GM23338 (cell line): Measurements from ENCODE around the gene OARD1. TPM values are rescaled to one million over a fixed set of nuclear protein-coding genes. Genes with fewer than 3 reads are reported as not detected.

Source experiments
- ATAC-seq: fragments of 200-7000 bp; cut with Tn5 transposase; 3 replicates; pipeline ENCODE4 v1.9.1; 2020
- DNase-seq: peaks from one replicate; pipeline ENCODE4 v3.0.0-alpha.2; 2015; ENCODE audit warnings: low spot score
- H2AFZ ChIP-seq: fragments of 200-600 bp; sonication (generic); 2 replicates; pipeline ENCODE4 v1.8.0; 2016; ENCODE audit warnings: antibody characterized with exemption, mild to moderate bottlenecking, moderate library complexity
- H3F3A ChIP-seq: fragments of 200-600 bp; sonication (generic); replicated peaks from 2 replicates; pipeline ENCODE4 v1.8.0; 2017; ENCODE audit warnings: antibody characterized with exemption, mixed run types, low read depth
- H3K27ac ChIP-seq: fragments of 200-600 bp; sonication (generic); 2 replicates; pipeline ENCODE4 v1.6.1; 2016; ENCODE audit warnings: low read depth
- H3K27me3 ChIP-seq: fragments of 200-600 bp; sonication (generic); 2 replicates; pipeline ENCODE4 v1.8.0; 2016; ENCODE audit warnings: mild to moderate bottlenecking, mixed run types, moderate library complexity; ENCODE audit not compliant: insufficient read depth
- H3K36me3 ChIP-seq: fragments of 200-600 bp; sonication (generic); 2 replicates; pipeline ENCODE4 v1.8.0; 2016; ENCODE audit warnings: mild to moderate bottlenecking; ENCODE audit not compliant: insufficient read depth
- H3K4me1 ChIP-seq: fragments of 200-600 bp; sonication (generic); 2 replicates; pipeline ENCODE4 v1.8.0; 2016; ENCODE audit warnings: mild to moderate bottlenecking, moderate library complexity; ENCODE audit not compliant: insufficient read depth
- H3K4me2 ChIP-seq: fragments of 200-600 bp; sonication (generic); 2 replicates; pipeline ENCODE4 v1.7.1; 2017; ENCODE audit warnings: mixed run types
- H3K4me3 ChIP-seq: fragments of 200-600 bp; sonication (generic); 2 replicates; pipeline ENCODE4 v1.6.1; 2016; ENCODE audit warnings: mixed run types
- H3K79me2 ChIP-seq: fragments of 200-600 bp; sonication (generic); replicated peaks from 2 replicates; pipeline ENCODE4 v1.8.0; 2017; ENCODE audit warnings: mild to moderate bottlenecking; ENCODE audit not compliant: insufficient read depth
- H3K9me2 ChIP-seq: fragments of 200-600 bp; sonication (generic); 2 replicates; pipeline ENCODE4 v1.8.0; 2017; ENCODE audit not compliant: insufficient read depth
- H4K20me1 ChIP-seq: fragments of 200-600 bp; sonication (generic); replicated peaks from 2 replicates; pipeline ENCODE4 v1.8.0; 2017; ENCODE audit warnings: mild to moderate bottlenecking; ENCODE audit not compliant: insufficient read depth
- H3K27ac Mint-ChIP-seq: 2 replicates; pipeline ENCODE4 v1.8.0; 2020; ENCODE audit warnings: inconsistent platforms, mild to moderate bottlenecking, moderate library complexity, mixed read lengths
- H3K27me3 Mint-ChIP-seq: 3 replicates; pipeline ENCODE4 v1.8.0; 2022; ENCODE audit warnings: low read depth, mild to moderate bottlenecking, moderate library complexity, mixed read lengths, inconsistent platforms; ENCODE audit not compliant: insufficient read depth, poor library complexity
- H3K36me3 Mint-ChIP-seq: 3 replicates; pipeline ENCODE4 v1.8.0; 2021; ENCODE audit warnings: low read depth, mild to moderate bottlenecking, inconsistent platforms, moderate library complexity, mixed read lengths
- H3K4me1 Mint-ChIP-seq: 3 replicates; pipeline ENCODE4 v1.8.0; 2020; ENCODE audit warnings: mild to moderate bottlenecking, inconsistent platforms, mixed read lengths
- H3K4me3 Mint-ChIP-seq: 3 replicates; pipeline ENCODE4 v1.8.0; 2021; ENCODE audit warnings: moderate library complexity, mild to moderate bottlenecking, inconsistent platforms, mixed read lengths
- H3K9me3 Mint-ChIP-seq: 3 replicates; pipeline ENCODE4 v1.8.0; 2020; ENCODE audit warnings: moderate library complexity, mild to moderate bottlenecking, inconsistent platforms, mixed read lengths
- CREB1 ChIP-seq: fragments of 250-450 bp; sonication (Bioruptor Pico); IDR thresholded peaks from 2 replicates; pipeline ENCODE4 v1.5.0; 2020; ENCODE audit warnings: low read depth, mild to moderate bottlenecking, moderate library complexity
- EZH2 ChIP-seq: fragments of 200-600 bp; sonication (generic); IDR thresholded peaks from one replicate; pipeline ENCODE4 v1.8.0; 2017; ENCODE audit warnings: antibody characterized with exemption, mild to moderate bottlenecking, low read depth; ENCODE audit not compliant: unreplicated experiment
- EZH2phosphoT487 ChIP-seq: fragments of 200-600 bp; sonication (generic); IDR thresholded peaks from one replicate; pipeline ENCODE4 v1.8.1; 2018; ENCODE audit warnings: antibody characterized with exemption; ENCODE audit not compliant: unreplicated experiment
- JUNB ChIP-seq: IDR thresholded peaks from one replicate; pipeline ENCODE4 v1.6.1; 2016; ENCODE audit warnings: antibody characterized with exemption; ENCODE audit not compliant: unreplicated experiment
- NANOG ChIP-seq: IDR thresholded peaks from 2 replicates; pipeline ENCODE4 v1.6.1; 2016; ENCODE audit warnings: antibody characterized with exemption, borderline replicate concordance
- POLR2AphosphoS5 ChIP-seq: IDR thresholded peaks from 2 replicates; pipeline ENCODE4 v1.6.1; 2016; ENCODE audit warnings: antibody characterized with exemption, low read depth
- STAT1 ChIP-seq: IDR thresholded peaks from one replicate; pipeline ENCODE4 v1.6.1; 2016; ENCODE audit warnings: antibody characterized with exemption; ENCODE audit not compliant: unreplicated experiment
- ZNF114 ChIP-seq: fragments of 250-450 bp; sonication (Bioruptor Pico); IDR thresholded peaks from 2 replicates; pipeline ENCODE4 v1.5.0; 2020; ENCODE audit warnings: mild to moderate bottlenecking, moderate library complexity
- ZNF331 ChIP-seq: fragments of 250-450 bp; sonication (Bioruptor Pico); IDR thresholded peaks from 2 replicates; pipeline ENCODE4 v1.5.0; 2020; ENCODE audit warnings: low read depth, mild to moderate bottlenecking, moderate library complexity
- polyA plus RNA-seq: library from polyadenylated mRNA; unstranded; fragments of >200 nt; fragmentation: Nextera tagmentation; extraction: Ambion mirVana; gene quantifications from 2 replicates; pipeline ENCODE4 v1.2.1, GENCODE V29; 2016
- total RNA-seq: library from RNA; depleted of rRNA; stranded (reverse); fragments of >200 nt; shearing (Covaris generic); gene quantifications from 2 replicates; pipeline ENCODE4 v1.2.3, GENCODE V29; 2014
- TF ChIP-seq, protein P1 (sequence below): fragments of 250-450 bp; sonication (Bioruptor Pico); IDR thresholded peaks from 2 replicates; pipeline ENCODE4 v1.5.0; 2020; ENCODE audit warnings: mild to moderate bottlenecking, moderate library complexity
- TF ChIP-seq, protein P2 (sequence below): IDR thresholded peaks from one replicate; pipeline ENCODE4 v1.6.1; 2018; ENCODE audit warnings: antibody characterized with exemption; ENCODE audit not compliant: unreplicated experiment
- TF ChIP-seq, protein P3 (sequence below), 2 experiments: fragments of 200-600 bp in 1 of 2; sonication (generic) in 1 of 2; conservative IDR thresholded peaks; 2 replicates each; pipeline versions ENCODE4 v1.5.1 to v1.6.1; 2016 to 2017; ENCODE audit warnings: antibody characterized with exemption in 2 of 2, low read depth in 2 of 2, mild to moderate bottlenecking in 2 of 2, moderate library complexity in 1 of 2
- TF ChIP-seq, protein P4 (sequence below): IDR thresholded peaks from 2 replicates; pipeline ENCODE4 v1.6.1; 2016; ENCODE audit warnings: antibody characterized with exemption

Gene OARD1
- total and polyA plus RNA-seq, 2 experiments from 2014 or later = 25.9 to 60.8 TPM

DNA sequence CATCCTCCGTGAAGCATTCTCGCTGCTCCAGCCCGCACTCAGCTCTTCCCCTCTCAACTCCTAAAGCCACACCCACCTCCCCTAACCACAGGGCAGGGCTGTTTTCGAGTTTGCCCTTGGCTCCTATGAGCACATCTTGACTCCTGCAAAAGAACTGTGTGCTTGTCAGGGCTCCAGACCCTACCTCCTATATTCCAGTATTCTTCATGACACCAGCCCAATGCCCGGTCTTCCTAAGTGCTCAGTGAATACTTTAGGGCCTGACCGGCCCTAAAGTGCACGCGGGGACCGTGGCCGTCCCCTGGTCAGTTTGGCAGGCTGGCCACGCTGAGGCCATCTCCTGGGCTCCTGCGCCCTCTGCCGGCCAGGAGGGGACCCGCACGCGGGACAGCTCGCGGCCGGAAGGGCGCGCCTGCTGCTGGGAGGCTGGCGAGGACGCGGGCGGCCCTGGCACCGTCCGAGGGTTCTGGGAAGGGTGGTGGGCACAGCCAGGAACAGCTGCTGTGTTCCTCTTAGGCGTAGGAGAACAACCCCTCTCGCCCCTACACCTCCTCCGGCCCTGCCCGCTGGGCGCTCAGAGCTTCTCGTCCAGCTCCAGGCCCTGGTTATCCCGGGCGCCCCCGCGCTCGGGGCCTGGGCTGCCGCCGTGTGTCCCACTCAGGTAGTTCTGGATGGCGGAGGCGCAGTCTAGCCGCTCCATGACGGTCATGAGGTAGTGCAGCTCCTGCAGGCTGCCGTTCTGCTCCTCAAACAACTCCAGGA, 44.2 kb downstream of the OARD1 start:
- H3F3A ChIP-seq = no peaks in the 10 kb centered on the region
- H3K27ac Mint-ChIP-seq = peak overlapping the region; percentile 52; the same call in 1 of the 2 replicates
- H3K79me2 ChIP-seq = no peaks in the 10 kb centered on the region
- H3K36me3 Mint-ChIP-seq = no peaks in the 10 kb centered on the region; the same call in 2 of the 3 replicates
- no peaks in the 10 kb centered on the region for H3K9me2 ChIP-seq
- TF ChIP-seq, protein P1, sequence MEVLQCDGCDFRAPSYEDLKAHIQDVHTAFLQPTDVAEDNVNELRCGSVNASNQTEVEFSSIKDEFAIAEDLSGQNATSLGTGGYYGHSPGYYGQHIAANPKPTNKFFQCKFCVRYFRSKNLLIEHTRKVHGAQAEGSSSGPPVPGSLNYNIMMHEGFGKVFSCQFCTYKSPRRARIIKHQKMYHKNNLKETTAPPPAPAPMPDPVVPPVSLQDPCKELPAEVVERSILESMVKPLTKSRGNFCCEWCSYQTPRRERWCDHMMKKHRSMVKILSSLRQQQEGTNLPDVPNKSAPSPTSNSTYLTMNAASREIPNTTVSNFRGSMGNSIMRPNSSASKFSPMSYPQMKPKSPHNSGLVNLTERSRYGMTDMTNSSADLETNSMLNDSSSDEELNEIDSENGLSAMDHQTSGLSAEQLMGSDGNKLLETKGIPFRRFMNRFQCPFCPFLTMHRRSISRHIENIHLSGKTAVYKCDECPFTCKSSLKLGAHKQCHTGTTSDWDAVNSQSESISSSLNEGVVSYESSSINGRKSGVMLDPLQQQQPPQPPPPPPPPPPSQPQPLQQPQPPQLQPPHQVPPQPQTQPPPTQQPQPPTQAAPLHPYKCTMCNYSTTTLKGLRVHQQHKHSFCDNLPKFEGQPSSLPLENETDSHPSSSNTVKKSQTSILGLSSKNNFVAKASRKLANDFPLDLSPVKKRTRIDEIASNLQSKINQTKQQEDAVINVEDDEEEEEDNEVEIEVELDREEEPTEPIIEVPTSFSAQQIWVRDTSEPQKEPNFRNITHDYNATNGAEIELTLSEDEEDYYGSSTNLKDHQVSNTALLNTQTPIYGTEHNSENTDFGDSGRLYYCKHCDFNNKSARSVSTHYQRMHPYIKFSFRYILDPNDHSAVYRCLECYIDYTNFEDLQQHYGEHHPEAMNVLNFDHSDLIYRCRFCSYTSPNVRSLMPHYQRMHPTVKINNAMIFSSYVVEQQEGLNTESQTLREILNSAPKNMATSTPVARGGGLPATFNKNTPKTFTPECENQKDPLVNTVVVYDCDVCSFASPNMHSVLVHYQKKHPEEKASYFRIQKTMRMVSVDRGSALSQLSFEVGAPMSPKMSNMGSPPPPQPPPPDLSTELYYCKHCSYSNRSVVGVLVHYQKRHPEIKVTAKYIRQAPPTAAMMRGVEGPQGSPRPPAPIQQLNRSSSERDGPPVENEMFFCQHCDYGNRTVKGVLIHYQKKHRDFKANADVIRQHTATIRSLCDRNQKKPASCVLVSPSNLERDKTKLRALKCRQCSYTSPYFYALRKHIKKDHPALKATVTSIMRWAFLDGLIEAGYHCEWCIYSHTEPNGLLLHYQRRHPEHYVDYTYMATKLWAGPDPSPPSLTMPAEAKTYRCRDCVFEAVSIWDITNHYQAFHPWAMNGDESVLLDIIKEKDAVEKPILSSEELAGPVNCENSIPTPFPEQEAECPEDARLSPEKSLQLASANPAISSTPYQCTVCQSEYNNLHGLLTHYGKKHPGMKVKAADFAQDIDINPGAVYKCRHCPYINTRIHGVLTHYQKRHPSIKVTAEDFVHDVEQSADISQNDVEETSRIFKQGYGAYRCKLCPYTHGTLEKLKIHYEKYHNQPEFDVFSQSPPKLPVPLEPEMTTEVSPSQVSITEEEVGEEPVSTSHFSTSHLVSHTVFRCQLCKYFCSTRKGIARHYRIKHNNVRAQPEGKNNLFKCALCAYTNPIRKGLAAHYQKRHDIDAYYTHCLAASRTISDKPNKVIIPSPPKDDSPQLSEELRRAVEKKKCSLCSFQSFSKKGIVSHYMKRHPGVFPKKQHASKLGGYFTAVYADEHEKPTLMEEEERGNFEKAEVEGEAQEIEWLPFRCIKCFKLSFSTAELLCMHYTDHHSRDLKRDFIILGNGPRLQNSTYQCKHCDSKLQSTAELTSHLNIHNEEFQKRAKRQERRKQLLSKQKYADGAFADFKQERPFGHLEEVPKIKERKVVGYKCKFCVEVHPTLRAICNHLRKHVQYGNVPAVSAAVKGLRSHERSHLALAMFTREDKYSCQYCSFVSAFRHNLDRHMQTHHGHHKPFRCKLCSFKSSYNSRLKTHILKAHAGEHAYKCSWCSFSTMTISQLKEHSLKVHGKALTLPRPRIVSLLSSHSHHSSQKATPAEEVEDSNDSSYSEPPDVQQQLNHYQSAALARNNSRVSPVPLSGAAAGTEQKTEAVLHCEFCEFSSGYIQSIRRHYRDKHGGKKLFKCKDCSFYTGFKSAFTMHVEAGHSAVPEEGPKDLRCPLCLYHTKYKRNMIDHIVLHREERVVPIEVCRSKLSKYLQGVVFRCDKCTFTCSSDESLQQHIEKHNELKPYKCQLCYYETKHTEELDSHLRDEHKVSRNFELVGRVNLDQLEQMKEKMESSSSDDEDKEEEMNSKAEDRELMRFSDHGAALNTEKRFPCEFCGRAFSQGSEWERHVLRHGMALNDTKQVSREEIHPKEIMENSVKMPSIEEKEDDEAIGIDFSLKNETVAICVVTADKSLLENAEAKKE = no peak
- TF ChIP-seq ZNF331 (CRISPR knock-in tag) = no peak
- no peak for TF ChIP-seq STAT1
- TF ChIP-seq, protein P2, sequence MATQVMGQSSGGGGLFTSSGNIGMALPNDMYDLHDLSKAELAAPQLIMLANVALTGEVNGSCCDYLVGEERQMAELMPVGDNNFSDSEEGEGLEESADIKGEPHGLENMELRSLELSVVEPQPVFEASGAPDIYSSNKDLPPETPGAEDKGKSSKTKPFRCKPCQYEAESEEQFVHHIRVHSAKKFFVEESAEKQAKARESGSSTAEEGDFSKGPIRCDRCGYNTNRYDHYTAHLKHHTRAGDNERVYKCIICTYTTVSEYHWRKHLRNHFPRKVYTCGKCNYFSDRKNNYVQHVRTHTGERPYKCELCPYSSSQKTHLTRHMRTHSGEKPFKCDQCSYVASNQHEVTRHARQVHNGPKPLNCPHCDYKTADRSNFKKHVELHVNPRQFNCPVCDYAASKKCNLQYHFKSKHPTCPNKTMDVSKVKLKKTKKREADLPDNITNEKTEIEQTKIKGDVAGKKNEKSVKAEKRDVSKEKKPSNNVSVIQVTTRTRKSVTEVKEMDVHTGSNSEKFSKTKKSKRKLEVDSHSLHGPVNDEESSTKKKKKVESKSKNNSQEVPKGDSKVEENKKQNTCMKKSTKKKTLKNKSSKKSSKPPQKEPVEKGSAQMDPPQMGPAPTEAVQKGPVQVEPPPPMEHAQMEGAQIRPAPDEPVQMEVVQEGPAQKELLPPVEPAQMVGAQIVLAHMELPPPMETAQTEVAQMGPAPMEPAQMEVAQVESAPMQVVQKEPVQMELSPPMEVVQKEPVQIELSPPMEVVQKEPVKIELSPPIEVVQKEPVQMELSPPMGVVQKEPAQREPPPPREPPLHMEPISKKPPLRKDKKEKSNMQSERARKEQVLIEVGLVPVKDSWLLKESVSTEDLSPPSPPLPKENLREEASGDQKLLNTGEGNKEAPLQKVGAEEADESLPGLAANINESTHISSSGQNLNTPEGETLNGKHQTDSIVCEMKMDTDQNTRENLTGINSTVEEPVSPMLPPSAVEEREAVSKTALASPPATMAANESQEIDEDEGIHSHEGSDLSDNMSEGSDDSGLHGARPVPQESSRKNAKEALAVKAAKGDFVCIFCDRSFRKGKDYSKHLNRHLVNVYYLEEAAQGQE = no peak
- no peak for TF ChIP-seq EZH2
- peak; percentile 36 for TF ChIP-seq CREB1 (CRISPR knock-in tag)
- no peak for TF ChIP-seq JUNB
- no peak for TF ChIP-seq ZNF114 (CRISPR knock-in tag)
- TF ChIP-seq, protein P3, sequence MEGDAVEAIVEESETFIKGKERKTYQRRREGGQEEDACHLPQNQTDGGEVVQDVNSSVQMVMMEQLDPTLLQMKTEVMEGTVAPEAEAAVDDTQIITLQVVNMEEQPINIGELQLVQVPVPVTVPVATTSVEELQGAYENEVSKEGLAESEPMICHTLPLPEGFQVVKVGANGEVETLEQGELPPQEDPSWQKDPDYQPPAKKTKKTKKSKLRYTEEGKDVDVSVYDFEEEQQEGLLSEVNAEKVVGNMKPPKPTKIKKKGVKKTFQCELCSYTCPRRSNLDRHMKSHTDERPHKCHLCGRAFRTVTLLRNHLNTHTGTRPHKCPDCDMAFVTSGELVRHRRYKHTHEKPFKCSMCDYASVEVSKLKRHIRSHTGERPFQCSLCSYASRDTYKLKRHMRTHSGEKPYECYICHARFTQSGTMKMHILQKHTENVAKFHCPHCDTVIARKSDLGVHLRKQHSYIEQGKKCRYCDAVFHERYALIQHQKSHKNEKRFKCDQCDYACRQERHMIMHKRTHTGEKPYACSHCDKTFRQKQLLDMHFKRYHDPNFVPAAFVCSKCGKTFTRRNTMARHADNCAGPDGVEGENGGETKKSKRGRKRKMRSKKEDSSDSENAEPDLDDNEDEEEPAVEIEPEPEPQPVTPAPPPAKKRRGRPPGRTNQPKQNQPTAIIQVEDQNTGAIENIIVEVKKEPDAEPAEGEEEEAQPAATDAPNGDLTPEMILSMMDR (conservative IDR thresholded peaks at IDR 0.05; ENCODE audit: low read depth in 2 of 2) = peak; percentile 92 to 98
- no peak for TF ChIP-seq EZH2phosphoT487
- TF ChIP-seq, protein P4, sequence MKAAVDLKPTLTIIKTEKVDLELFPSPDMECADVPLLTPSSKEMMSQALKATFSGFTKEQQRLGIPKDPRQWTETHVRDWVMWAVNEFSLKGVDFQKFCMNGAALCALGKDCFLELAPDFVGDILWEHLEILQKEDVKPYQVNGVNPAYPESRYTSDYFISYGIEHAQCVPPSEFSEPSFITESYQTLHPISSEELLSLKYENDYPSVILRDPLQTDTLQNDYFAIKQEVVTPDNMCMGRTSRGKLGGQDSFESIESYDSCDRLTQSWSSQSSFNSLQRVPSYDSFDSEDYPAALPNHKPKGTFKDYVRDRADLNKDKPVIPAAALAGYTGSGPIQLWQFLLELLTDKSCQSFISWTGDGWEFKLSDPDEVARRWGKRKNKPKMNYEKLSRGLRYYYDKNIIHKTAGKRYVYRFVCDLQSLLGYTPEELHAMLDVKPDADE = no peak
- no peak for TF ChIP-seq NANOG
- peak; percentile 26 for TF ChIP-seq POLR2AphosphoS5
- peak overlapping the region; percentile 71 for H3K4me3 Mint-ChIP-seq
- no peaks in the 10 kb centered on the region for H4K20me1 ChIP-seq
- H3K4me1 Mint-ChIP-seq = peaks cover 15% of the 10 kb centered on the region
- peaks cover 19% of the 10 kb centered on the region for H3K4me1 ChIP-seq
- ATAC-seq (peak; percentile 85), DNase-seq (peak; percentile 88)
- H3K27ac ChIP-seq = peak overlapping the region; percentile 47; the same call in 1 of the 2 replicates
- H3K27me3 ChIP-seq = no peaks in the 10 kb centered on the region; the same call in 1 of the 2 replicates
- H3K4me3 ChIP-seq = peak overlapping the region; percentile 58
- H3K27me3 Mint-ChIP-seq = peaks cover 17% of the 10 kb centered on the region
- H3K4me2 ChIP-seq = peak overlapping the region; percentile 83
- H3K9me3 Mint-ChIP-seq = no peaks in the 10 kb centered on the region
- no peaks in the 10 kb centered on the region for H3K36me3 ChIP-seq
- peak overlapping the region; percentile 88 for H2AFZ ChIP-seq
